Measurements from ENCODE around the gene PTPRN2.

Gene PTPRN2

GRCh38 chr7:158186406-158186805, 401.2 kb downstream of the PTPRN2 start:
- DNase-seq (ENCODE audit: low read depth) = no peak
- no peak overlapping the region for H3K4me3 ChIP-seq (ENCODE audit: low read depth, low read length)
- TF ChIP-seq CTCF (IDR thresholded peaks at IDR 0.05; ENCODE audit: low read depth, low read length, missing control alignments) = no peak

GRCh38 chr7:158185653-158186052, 402.0 kb downstream of the PTPRN2 start:
- TF ChIP-seq CTCF (IDR thresholded peaks at IDR 0.05; ENCODE audit: low read depth, low read length, missing control alignments) = no peak

GRCh38 chr7:158183431-158183830, 404.2 kb downstream of the PTPRN2 start:
- H3K4me3 ChIP-seq (ENCODE audit: low read depth, low read length) = no peak overlapping the region
- no peak for TF ChIP-seq CTCF (IDR thresholded peaks at IDR 0.05; ENCODE audit: low read depth, low read length, missing control alignments)
- no peak for DNase-seq (ENCODE audit: low read depth)

More at GRCh38 chr7:158185653-158186052, 402.0 kb downstream of the PTPRN2 start:
- no peak for DNase-seq (ENCODE audit: low read depth)
- no peak overlapping the region for H3K4me3 ChIP-seq (ENCODE audit: low read depth, low read length)

- no peak for DNase-seq (ENCODE audit: low read depth)
- TF ChIP-seq CTCF (IDR thresholded peaks at IDR 0.05; ENCODE audit: low read depth, low read length, missing control alignments) = no peak
- no peak overlapping the region for H3K4me3 ChIP-seq (ENCODE audit: low read depth, low read length)
Measured at GRCh38 chr7:158176561-158177173, 411.0 kb downstream of the PTPRN2 start.

GRCh38 chr7:158175779-158176178, 411.8 kb downstream of the PTPRN2 start:
- no peak for TF ChIP-seq CTCF (IDR thresholded peaks at IDR 0.05; ENCODE audit: low read depth, low read length, missing control alignments)
- DNase-seq (ENCODE audit: low read depth) = no peak
- H3K4me3 ChIP-seq (ENCODE audit: low read depth, low read length) = no peak overlapping the region

GRCh38 chr7:158174947-158175346, 412.7 kb downstream of the PTPRN2 start:
- no peak for DNase-seq (ENCODE audit: low read depth)
- no peak for TF ChIP-seq CTCF (IDR thresholded peaks at IDR 0.05; ENCODE audit: low read depth, low read length, missing control alignments)

GRCh38 chr7:158167373-158167772, 420.2 kb downstream of the PTPRN2 start:
- DNase-seq (ENCODE audit: low read depth) = no peak
- no peak for TF ChIP-seq CTCF (IDR thresholded peaks at IDR 0.05; ENCODE audit: low read depth, low read length, missing control alignments)
- no peak overlapping the region for H3K4me3 ChIP-seq (ENCODE audit: low read depth, low read length)

More at GRCh38 chr7:158174947-158175346, 412.7 kb downstream of the PTPRN2 start:
- H3K4me3 ChIP-seq (ENCODE audit: low read depth, low read length) = no peak overlapping the region
